KMS-11 (cell line): ENCODE results near the gene GARNL3.

ENCODE experiments used
- H2AFZ ChIP-seq: fragments of 200-600 bp; sonication (generic); 2 replicates; pipeline ENCODE4 v1.6.1; 2016; ENCODE audit warnings: antibody characterized with exemption, mixed run types, low read depth
- H3K27ac ChIP-seq: fragments of 200-600 bp; sonication (generic); 2 replicates; pipeline ENCODE4 v1.6.1; 2016; ENCODE audit warnings: mild to moderate bottlenecking, mixed run types
- H3K27me3 ChIP-seq: fragments of 200-600 bp; sonication (generic); 2 replicates; pipeline ENCODE4 v1.6.1; 2017; ENCODE audit warnings: mild to moderate bottlenecking, low read depth, mixed run types, moderate library complexity; ENCODE audit not compliant: insufficient read depth
- H3K36me3 ChIP-seq: fragments of 200-600 bp; sonication (generic); 2 replicates; pipeline ENCODE4 v1.6.1; 2017; ENCODE audit warnings: mild to moderate bottlenecking, mixed run types; ENCODE audit not compliant: insufficient read depth
- H3K4me1 ChIP-seq: fragments of 200-600 bp; sonication (generic); 2 replicates; pipeline ENCODE4 v1.6.1; 2016; ENCODE audit warnings: mild to moderate bottlenecking, low read depth, mixed run types; ENCODE audit not compliant: poor library complexity, severe bottlenecking
- H3K4me2 ChIP-seq: fragments of 200-600 bp; sonication (generic); 2 replicates; pipeline ENCODE4 v1.7.0; 2016; ENCODE audit warnings: mild to moderate bottlenecking, mixed run types
- H3K4me3 ChIP-seq: fragments of 200-600 bp; sonication (generic); IDR thresholded peaks from 2 replicates; pipeline ENCODE4 v1.6.1; 2017; ENCODE audit warnings: low read depth, low read length, mixed read lengths; ENCODE audit not compliant: insufficient read depth
- H3K79me2 ChIP-seq: fragments of 200-600 bp; sonication (generic); 2 replicates; pipeline ENCODE4 v1.6.1; 2016; ENCODE audit warnings: low read depth, mixed run types; ENCODE audit not compliant: insufficient read depth
- H3K9ac ChIP-seq: fragments of 200-600 bp; sonication (generic); 2 replicates; pipeline ENCODE4 v1.6.1; 2016; ENCODE audit warnings: mild to moderate bottlenecking, mixed run types
- H4K20me1 ChIP-seq: fragments of 200-600 bp; sonication (generic); 2 replicates; pipeline ENCODE4 v1.6.1; 2016; ENCODE audit warnings: mild to moderate bottlenecking, mixed run types; ENCODE audit not compliant: insufficient read depth
- CTCF ChIP-seq: fragments of 200-600 bp; sonication (generic); conservative IDR thresholded peaks from 2 replicates; pipeline ENCODE4 v1.6.1; 2017; ENCODE audit warnings: low read depth, mild to moderate bottlenecking, antibody characterized with exemption, low read length, moderate library complexity, mixed read lengths

Gene GARNL3

GRCh38 chr9:127283917-127284497, 19.4 kb downstream of the GARNL3 start:
- no peaks in the 10 kb centered on the region for H3K36me3 ChIP-seq
- H3K27me3 ChIP-seq = no peaks in the 10 kb centered on the region
- H3K4me2 ChIP-seq = no peak overlapping the region

GRCh38 chr9:127285965-127286364, 21.4 kb downstream of the GARNL3 start:
- Histone ChIP-seq H3K4me3 (no peak overlapping the region), H3K36me3 (no peaks in the 10 kb centered on the region), H3K4me2 (no peak overlapping the region), H3K27me3 (no peaks in the 10 kb centered on the region), H3K9ac (no peak overlapping the region), H3K4me1 (no peaks in the 10 kb centered on the region), H3K79me2 (no peaks in the 10 kb centered on the region), H4K20me1 (no peaks in the 10 kb centered on the region), H3K27ac (no peak overlapping the region), H2AFZ (no peak overlapping the region)
- TF ChIP-seq CTCF = no peak

More at GRCh38 chr9:127283917-127284497, 19.4 kb downstream of the GARNL3 start:
- Histone ChIP-seq H2AFZ (no peak overlapping the region), H3K4me1 (no peaks in the 10 kb centered on the region), H4K20me1 (no peaks in the 10 kb centered on the region), H3K9ac (no peak overlapping the region), H3K79me2 (no peaks in the 10 kb centered on the region), H3K4me3 (no peak overlapping the region), H3K27ac (no peak overlapping the region)
- TF ChIP-seq CTCF = no peak; the same call in 1 of the 2 replicates

GRCh38 chr9:127290561-127291065, 26.0 kb downstream of the GARNL3 start:
- no peaks in the 10 kb centered on the region for H4K20me1 ChIP-seq
- H2AFZ ChIP-seq = no peak overlapping the region
- no peaks in the 10 kb centered on the region for H3K36me3 ChIP-seq
- TF ChIP-seq CTCF = no peak
- H3K4me2 ChIP-seq = no peak overlapping the region
- H3K79me2 ChIP-seq = no peaks in the 10 kb centered on the region
- no peaks in the 10 kb centered on the region for H3K27me3 ChIP-seq
- H3K27ac ChIP-seq = no peak overlapping the region
- peaks cover 18% of the 10 kb centered on the region for H3K4me1 ChIP-seq
- H3K4me3 ChIP-seq = no peak overlapping the region
- H3K9ac ChIP-seq = no peak overlapping the region

GRCh38 chr9:127291246-127291778, 26.7 kb downstream of the GARNL3 start:
- Histone ChIP-seq H3K4me2 (no peak overlapping the region), H3K27ac (no peak overlapping the region), H3K79me2 (no peaks in the 10 kb centered on the region), H3K4me3 (no peak overlapping the region), H2AFZ (no peak overlapping the region), H3K4me1 (peaks cover 18% of the 10 kb centered on the region), H3K9ac (no peak overlapping the region), H3K27me3 (no peaks in the 10 kb centered on the region), H4K20me1 (no peaks in the 10 kb centered on the region), H3K36me3 (no peaks in the 10 kb centered on the region)
- no peak for TF ChIP-seq CTCF
